HFF-Myc (cell line): Measurements from ENCODE around the gene PRLHR.

Experiments used
- DNase-seq: peaks from one replicate; pipeline ENCODE4 v3.0.0-alpha.2; 2011; ENCODE audit warnings: low read depth; ENCODE audit errors: extremely low read depth
- H3K4me3 ChIP-seq: replicated peaks from 2 replicates; pipeline ENCODE4 v1.5.1; 2011; ENCODE audit warnings: low read depth, mild to moderate bottlenecking, control low read depth, low read length
- CTCF ChIP-seq: IDR thresholded peaks from 2 replicates; pipeline ENCODE4 v1.5.1; 2012; ENCODE audit warnings: mild to moderate bottlenecking, low read depth, low read length, control low read depth; ENCODE audit errors: missing control alignments

The PRLHR gene

GRCh38 chr10:118570591-118570990 lies 24.9 kb downstream of the PRLHR start:
- TF ChIP-seq CTCF: no peak
- DNase-seq: no peak
- H3K4me3 ChIP-seq: no peak overlapping the region

- TF ChIP-seq CTCF: no peak
Observed at GRCh38 chr10:118569882-118570252, 25.6 kb downstream of the PRLHR start.

GRCh38 chr10:118569241-118569881 lies 26.1 kb downstream of the PRLHR start:
- H3K4me3 ChIP-seq: no peak overlapping the region
- no peak for TF ChIP-seq CTCF
- DNase-seq: no peak

More at GRCh38 chr10:118569882-118570252, 25.6 kb downstream of the PRLHR start:
- H3K4me3 ChIP-seq: no peak overlapping the region
- DNase-seq: no peak

- H3K4me3 ChIP-seq: no peak overlapping the region
- peak; percentile 54 for TF ChIP-seq CTCF
- peak; percentile 52 for DNase-seq
Observed at GRCh38 chr10:118568327-118568848, 27.1 kb downstream of the PRLHR start.

GRCh38 chr10:118567701-118568248 lies 27.7 kb downstream of the PRLHR start:
- H3K4me3 ChIP-seq: no peak overlapping the region
- no peak for DNase-seq
- TF ChIP-seq CTCF: no peak

DNA sequence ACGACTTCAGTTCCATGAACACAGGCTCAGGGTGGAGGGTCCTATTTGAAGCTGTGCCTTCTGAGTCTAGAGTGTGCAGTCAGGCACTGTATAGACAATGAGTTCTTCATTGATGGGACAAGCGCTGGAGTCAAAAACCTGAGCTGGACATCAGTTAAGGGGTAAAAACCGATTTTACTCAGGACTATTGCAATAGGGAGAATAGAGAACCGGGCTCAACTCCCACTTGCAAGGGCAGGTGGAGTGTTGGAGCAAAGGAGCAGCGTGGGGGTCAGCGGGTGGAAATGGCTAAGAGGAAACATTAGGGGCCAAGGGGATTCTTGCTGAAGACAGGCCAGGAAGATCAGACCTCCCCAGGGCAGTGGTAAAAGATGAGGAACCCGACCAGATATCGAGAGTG lies 28.5 kb downstream of the PRLHR start:
- TF ChIP-seq CTCF: no peak
- DNase-seq: no peak
- H3K4me3 ChIP-seq: no peak overlapping the region
